HepG2 (cell line): ENCODE data around the gene CHMP2B. TPM values are rescaled to one million over a fixed set of nuclear protein-coding genes. Genes with fewer than 3 reads are reported as not detected.

Experiments
- CREB1 ChIP-seq, 2 experiments: fragments of 450-650 bp in 1 of 2; IDR thresholded peaks; 2 replicates each; pipeline ENCODE4 v1.6.1; 2016 to 2017; ENCODE audit warnings: control low read depth in 1 of 2, mild to moderate bottlenecking in 1 of 2, missing compliant biosample characterization in 1 of 2, missing genetic modification characterization in 1 of 2
- FOXA1 ChIP-seq, 2 experiments: fragments of 450-650 bp in 1 of 2; sonication (generic) in 1 of 2; formaldehyde crosslinking in 1 of 2; IDR thresholded peaks; 2 replicates each; pipeline versions ENCODE4 v1.4.0 to v1.6.1; 2016 to 2020; ENCODE audit warnings: missing genetic modification reagents in 1 of 2
- GABPA ChIP-seq, 2 experiments: IDR thresholded peaks; 2 replicates each; pipeline ENCODE4 v1.6.1; 2011 to 2016; ENCODE audit warnings: low read depth in 2 of 2, low read length in 1 of 2, missing biosample characterization in 1 of 2, missing genetic modification characterization in 1 of 2
- KAT8 ChIP-seq: IDR thresholded peaks from 2 replicates; pipeline ENCODE4 v1.6.1; 2016; ENCODE audit warnings: missing genetic modification reagents, missing compliant biosample characterization
- KDM5A ChIP-seq: fragments of 200-600 bp; sonication (generic); IDR thresholded peaks from 2 replicates; pipeline ENCODE4 v1.7.0; 2018; ENCODE audit warnings: antibody characterized with exemption, mild to moderate bottlenecking, low read length, borderline replicate concordance
- KLF6 ChIP-seq: IDR thresholded peaks from 2 replicates; pipeline ENCODE4 v1.8.0; 2016; ENCODE audit warnings: missing biosample characterization, missing genetic modification reagents
- NCOA1 ChIP-seq: sonication (generic); formaldehyde crosslinking; IDR thresholded peaks from 2 replicates; pipeline ENCODE4 v1.9.0; 2021; ENCODE audit warnings: missing genetic modification reagents
- SAFB2 ChIP-seq: sonication (generic); formaldehyde crosslinking; IDR thresholded peaks from 2 replicates; pipeline ENCODE4 v1.5.1; 2020; ENCODE audit warnings: missing genetic modification reagents, low read depth, mild to moderate bottlenecking, borderline replicate concordance
- SMC3 ChIP-seq: IDR thresholded peaks from 2 replicates; pipeline ENCODE4 v1.6.1; 2011; ENCODE audit warnings: low read length, improper control_type of control experiment
- SNAPC2 ChIP-seq: sonication (generic); formaldehyde crosslinking; IDR thresholded peaks from 2 replicates; pipeline ENCODE4 v1.8.1; 2022; ENCODE audit warnings: mild to moderate bottlenecking, missing genetic modification reagents
- ZNF205 ChIP-seq: IDR thresholded peaks from 2 replicates; pipeline ENCODE4 v1.6.1; 2018; ENCODE audit warnings: missing biosample characterization, missing genetic modification reagents
- ZNF230 ChIP-seq: sonication (generic); formaldehyde crosslinking; IDR thresholded peaks from 2 replicates; pipeline ENCODE4 v1.4.0; 2020; ENCODE audit warnings: mild to moderate bottlenecking, missing genetic modification reagents
- ZNF615 ChIP-seq: sonication (generic); formaldehyde crosslinking; IDR thresholded peaks from 2 replicates; pipeline ENCODE4 v1.5.0; 2020; ENCODE audit warnings: mild to moderate bottlenecking, missing genetic modification reagents, borderline replicate concordance
- ZNF761 ChIP-seq: sonication (generic); formaldehyde crosslinking; conservative IDR thresholded peaks from 2 replicates; pipeline ENCODE4 v1.4.0; 2020; ENCODE audit warnings: mild to moderate bottlenecking, missing genetic modification reagents
- ZNF777 ChIP-seq: sonication (generic); formaldehyde crosslinking; IDR thresholded peaks from 2 replicates; pipeline ENCODE4 v1.4.0; 2020; ENCODE audit warnings: missing genetic modification reagents
- polyA plus RNA-seq, 8 experiments: library from polyadenylated mRNA; depleted of rRNA in 3 of 8; stranded (reverse) in 7 of 8; unstranded in 1 of 8; fragments of >200 nt; fragmentation: Illumina TruSeq in 4 of 8; extraction: Trizol in 4 of 8; gene quantifications; 2 replicates each; pipeline versions ENCODE4 v1.2.1 to v1.2.3, GENCODE V29; 2011 to 2016; ENCODE audit warnings: low read depth in 4 of 8, missing spikeins in 1 of 8, mixed read lengths in 1 of 8; ENCODE audit not compliant: insufficient read depth in 1 of 8
- total RNA-seq, 5 experiments: library from RNA; depleted of rRNA; stranded (reverse); fragments of >200 nt; fragmentation: Illumina TruSeq; extraction: Trizol; gene quantifications; 2 replicates each; pipeline ENCODE4 v1.2.3, GENCODE V29; 2016; ENCODE audit warnings: low read depth in 1 of 5
- TF ChIP-seq, protein P1 (sequence below): sonication (generic); formaldehyde crosslinking; IDR thresholded peaks from 2 replicates; pipeline ENCODE4 v1.4.0; 2020; ENCODE audit warnings: missing genetic modification reagents, borderline replicate concordance
- TF ChIP-seq, protein P2 (sequence below): sonication (generic); formaldehyde crosslinking; IDR thresholded peaks from 2 replicates; pipeline ENCODE4 v1.4.0; 2020; ENCODE audit warnings: missing genetic modification reagents; ENCODE audit errors: not compliant biosample characterization
- TF ChIP-seq, protein P3 (sequence below): sonication (generic); formaldehyde crosslinking; IDR thresholded peaks from 2 replicates; pipeline ENCODE4; 2020; ENCODE audit warnings: missing genetic modification reagents, mild to moderate bottlenecking, borderline replicate concordance
- TF ChIP-seq, protein P4 (sequence below): sonication (generic); IDR thresholded peaks from 2 replicates; pipeline ENCODE4 v1.6.1; 2016; ENCODE audit warnings: low read depth, borderline replicate concordance
- TF ChIP-seq, protein P5 (sequence below), 2 experiments: fragments of 450-650 bp in 1 of 2; sonication (generic) in 1 of 2; formaldehyde crosslinking; IDR thresholded peaks; 2 replicates each; pipeline versions ENCODE4 v1.5.0 to v1.8.0; 2020 to 2022; ENCODE audit warnings: mild to moderate bottlenecking in 1 of 2, missing genetic modification reagents in 1 of 2

CHMP2B gene
- total and polyA plus RNA-seq, 2 of the 13 experiments (the other 11 are each of a cell fraction or from before 2014, with no cell fraction given) = 6.9 to 33.5 TPM

DNA sequence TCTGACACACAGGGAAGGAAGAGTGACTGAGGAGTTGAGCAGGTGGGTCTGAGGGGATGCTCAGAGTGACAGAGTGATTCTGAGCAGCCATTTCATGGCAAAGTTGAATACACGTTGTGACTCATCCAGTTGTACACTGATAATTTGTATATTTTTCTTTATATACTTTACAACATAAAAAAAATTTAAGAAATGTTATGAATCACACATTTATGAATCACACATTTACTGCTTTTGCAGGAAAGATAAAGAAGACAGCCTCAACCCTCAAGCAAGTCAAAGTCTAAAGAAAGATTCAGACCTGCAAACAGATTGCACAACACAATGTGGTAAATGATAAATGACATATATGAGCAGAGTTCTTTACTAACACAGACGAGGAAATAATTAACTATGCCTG lies 21.0 kb upstream of the CHMP2B start (continued):
- TF ChIP-seq ZNF615 (CRISPR knock-in tag) = no peak
- TF ChIP-seq, protein P1, sequence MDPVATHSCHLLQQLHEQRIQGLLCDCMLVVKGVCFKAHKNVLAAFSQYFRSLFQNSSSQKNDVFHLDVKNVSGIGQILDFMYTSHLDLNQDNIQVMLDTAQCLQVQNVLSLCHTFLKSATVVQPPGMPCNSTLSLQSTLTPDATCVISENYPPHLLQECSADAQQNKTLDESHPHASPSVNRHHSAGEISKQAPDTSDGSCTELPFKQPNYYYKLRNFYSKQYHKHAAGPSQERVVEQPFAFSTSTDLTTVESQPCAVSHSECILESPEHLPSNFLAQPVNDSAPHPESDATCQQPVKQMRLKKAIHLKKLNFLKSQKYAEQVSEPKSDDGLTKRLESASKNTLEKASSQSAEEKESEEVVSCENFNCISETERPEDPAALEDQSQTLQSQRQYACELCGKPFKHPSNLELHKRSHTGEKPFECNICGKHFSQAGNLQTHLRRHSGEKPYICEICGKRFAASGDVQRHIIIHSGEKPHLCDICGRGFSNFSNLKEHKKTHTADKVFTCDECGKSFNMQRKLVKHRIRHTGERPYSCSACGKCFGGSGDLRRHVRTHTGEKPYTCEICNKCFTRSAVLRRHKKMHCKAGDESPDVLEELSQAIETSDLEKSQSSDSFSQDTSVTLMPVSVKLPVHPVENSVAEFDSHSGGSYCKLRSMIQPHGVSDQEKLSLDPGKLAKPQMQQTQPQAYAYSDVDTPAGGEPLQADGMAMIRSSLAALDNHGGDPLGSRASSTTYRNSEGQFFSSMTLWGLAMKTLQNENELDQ (CRISPR knock-in tag) = no peak
- TF ChIP-seq SNAPC2 (CRISPR knock-in tag) = no peak
- TF ChIP-seq, protein P2, sequence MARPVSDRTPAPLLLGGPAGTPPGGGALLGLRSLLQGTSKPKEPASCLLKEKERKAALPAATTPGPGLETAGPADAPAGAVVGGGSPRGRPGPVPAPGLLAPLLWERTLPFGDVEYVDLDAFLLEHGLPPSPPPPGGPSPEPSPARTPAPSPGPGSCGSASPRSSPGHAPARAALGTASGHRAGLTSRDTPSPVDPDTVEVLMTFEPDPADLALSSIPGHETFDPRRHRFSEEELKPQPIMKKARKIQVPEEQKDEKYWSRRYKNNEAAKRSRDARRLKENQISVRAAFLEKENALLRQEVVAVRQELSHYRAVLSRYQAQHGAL (CRISPR knock-in tag) = no peak
- peak; percentile 26; the same call in 1 of the 2 replicates for TF ChIP-seq SMC3
- no peak for TF ChIP-seq ZNF761
- TF ChIP-seq FOXA1 (IDR thresholded peaks at IDR 0.05) = no peak
- TF ChIP-seq FOXA1 (CRISPR knock-in tag; IDR thresholded peaks at IDR 0.05) = no peak
- no peak for TF ChIP-seq ZNF205 (CRISPR knock-in tag)
- no peak for TF ChIP-seq CREB1 (IDR thresholded peaks at IDR 0.05)
- peak; percentile 50; the same call in 1 of the 2 replicates for TF ChIP-seq CREB1 (CRISPR knock-in tag; IDR thresholded peaks at IDR 0.05)
- TF ChIP-seq ZNF230 (CRISPR knock-in tag) = no peak
- TF ChIP-seq SAFB2 (CRISPR knock-in tag) = no peak
- peak; percentile 57 for TF ChIP-seq KAT8 (CRISPR knock-in tag)
- TF ChIP-seq, protein P3, sequence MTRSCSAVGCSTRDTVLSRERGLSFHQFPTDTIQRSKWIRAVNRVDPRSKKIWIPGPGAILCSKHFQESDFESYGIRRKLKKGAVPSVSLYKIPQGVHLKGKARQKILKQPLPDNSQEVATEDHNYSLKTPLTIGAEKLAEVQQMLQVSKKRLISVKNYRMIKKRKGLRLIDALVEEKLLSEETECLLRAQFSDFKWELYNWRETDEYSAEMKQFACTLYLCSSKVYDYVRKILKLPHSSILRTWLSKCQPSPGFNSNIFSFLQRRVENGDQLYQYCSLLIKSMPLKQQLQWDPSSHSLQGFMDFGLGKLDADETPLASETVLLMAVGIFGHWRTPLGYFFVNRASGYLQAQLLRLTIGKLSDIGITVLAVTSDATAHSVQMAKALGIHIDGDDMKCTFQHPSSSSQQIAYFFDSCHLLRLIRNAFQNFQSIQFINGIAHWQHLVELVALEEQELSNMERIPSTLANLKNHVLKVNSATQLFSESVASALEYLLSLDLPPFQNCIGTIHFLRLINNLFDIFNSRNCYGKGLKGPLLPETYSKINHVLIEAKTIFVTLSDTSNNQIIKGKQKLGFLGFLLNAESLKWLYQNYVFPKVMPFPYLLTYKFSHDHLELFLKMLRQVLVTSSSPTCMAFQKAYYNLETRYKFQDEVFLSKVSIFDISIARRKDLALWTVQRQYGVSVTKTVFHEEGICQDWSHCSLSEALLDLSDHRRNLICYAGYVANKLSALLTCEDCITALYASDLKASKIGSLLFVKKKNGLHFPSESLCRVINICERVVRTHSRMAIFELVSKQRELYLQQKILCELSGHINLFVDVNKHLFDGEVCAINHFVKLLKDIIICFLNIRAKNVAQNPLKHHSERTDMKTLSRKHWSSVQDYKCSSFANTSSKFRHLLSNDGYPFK = no peak
- TF ChIP-seq, protein P4, sequence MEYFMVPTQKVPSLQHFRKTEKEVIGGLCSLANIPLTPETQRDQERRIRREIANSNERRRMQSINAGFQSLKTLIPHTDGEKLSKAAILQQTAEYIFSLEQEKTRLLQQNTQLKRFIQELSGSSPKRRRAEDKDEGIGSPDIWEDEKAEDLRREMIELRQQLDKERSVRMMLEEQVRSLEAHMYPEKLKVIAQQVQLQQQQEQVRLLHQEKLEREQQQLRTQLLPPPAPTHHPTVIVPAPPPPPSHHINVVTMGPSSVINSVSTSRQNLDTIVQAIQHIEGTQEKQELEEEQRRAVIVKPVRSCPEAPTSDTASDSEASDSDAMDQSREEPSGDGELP = no peak
- TF ChIP-seq, protein P5, sequence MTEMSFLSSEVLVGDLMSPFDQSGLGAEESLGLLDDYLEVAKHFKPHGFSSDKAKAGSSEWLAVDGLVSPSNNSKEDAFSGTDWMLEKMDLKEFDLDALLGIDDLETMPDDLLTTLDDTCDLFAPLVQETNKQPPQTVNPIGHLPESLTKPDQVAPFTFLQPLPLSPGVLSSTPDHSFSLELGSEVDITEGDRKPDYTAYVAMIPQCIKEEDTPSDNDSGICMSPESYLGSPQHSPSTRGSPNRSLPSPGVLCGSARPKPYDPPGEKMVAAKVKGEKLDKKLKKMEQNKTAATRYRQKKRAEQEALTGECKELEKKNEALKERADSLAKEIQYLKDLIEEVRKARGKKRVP (CRISPR knock-in tag; IDR thresholded peaks at IDR 0.05) = no peak
- no peak for TF ChIP-seq KDM5A
- no peak for TF ChIP-seq ZNF777 (CRISPR knock-in tag)
- no peak for TF ChIP-seq NCOA1 (CRISPR knock-in tag)
- no peak for TF ChIP-seq GABPA (IDR thresholded peaks at IDR 0.05; ENCODE audit: low read depth, low read length)
- no peak for TF ChIP-seq GABPA (CRISPR knock-in tag; IDR thresholded peaks at IDR 0.05; ENCODE audit: low read depth)
- TF ChIP-seq KLF6 (CRISPR knock-in tag) = no peak
